ENCODE results near the gene ELFN1.

ELFN1 gene

GRCh38 chr7:1650363-1651030 lies 19.6 kb upstream of the ELFN1 start:
- H3F3A ChIP-seq (ENCODE audit: low read depth), result no peaks in the 10 kb centered on the region
- TF ChIP-seq CTCF (conservative IDR thresholded peaks at IDR 0.05; ENCODE audit: low read length) (no peak), EZH2phosphoT487 (IDR thresholded peaks at IDR 0.05; ENCODE audit: borderline replicate concordance) (no peak)
- no peaks in the 10 kb centered on the region for H3K9me2 ChIP-seq (replicated peaks; ENCODE audit: low read depth, low read length)
- no peaks in the 10 kb centered on the region for H4K20me1 ChIP-seq (ENCODE audit: insufficient read depth, low read length, poor library complexity, severe bottlenecking)
- H3K27me3 ChIP-seq (ENCODE audit: insufficient read depth, low read length, poor library complexity, severe bottlenecking), result no peaks in the 10 kb centered on the region
- no peaks in the 10 kb centered on the region for H3K36me3 ChIP-seq (ENCODE audit: insufficient read depth, low read length)
- no peaks in the 10 kb centered on the region for H3K9me3 ChIP-seq (ENCODE audit: insufficient read depth, low read depth, low read length)
- no peak overlapping the region for H3K9ac ChIP-seq (ENCODE audit: low read depth, low read length, poor library complexity, severe bottlenecking)
- H3K4me2 ChIP-seq (ENCODE audit: low read depth, low read length, poor library complexity, severe bottlenecking), result no peak overlapping the region
- H3K79me2 ChIP-seq (ENCODE audit: insufficient read depth, low read length), result no peaks in the 10 kb centered on the region
- no peak overlapping the region for H2AFZ ChIP-seq (ENCODE audit: low read length)
- no peak overlapping the region for H3K4me3 ChIP-seq (ENCODE audit: low read length, poor library complexity, severe bottlenecking)
- no peaks in the 10 kb centered on the region for H3K4me1 ChIP-seq (ENCODE audit: insufficient read depth, low read length, poor library complexity, severe bottlenecking)

GRCh38 chr7:1651031-1651446 lies 19.0 kb upstream of the ELFN1 start:
- Histone ChIP-seq H3K9ac (ENCODE audit: low read depth, low read length, poor library complexity, severe bottlenecking) (no peak overlapping the region), H3K4me2 (ENCODE audit: low read depth, low read length, poor library complexity, severe bottlenecking) (no peak overlapping the region), H3K9me3 (ENCODE audit: insufficient read depth, low read depth, low read length) (no peaks in the 10 kb centered on the region), H3K79me2 (ENCODE audit: insufficient read depth, low read length) (no peaks in the 10 kb centered on the region), H2AFZ (ENCODE audit: low read length) (no peak overlapping the region; the same call in 1 of the 2 replicates), H3K36me3 (ENCODE audit: insufficient read depth, low read length) (no peaks in the 10 kb centered on the region), H3F3A (ENCODE audit: low read depth) (no peaks in the 10 kb centered on the region), H4K20me1 (ENCODE audit: insufficient read depth, low read length, poor library complexity, severe bottlenecking) (no peaks in the 10 kb centered on the region), H3K4me3 (ENCODE audit: low read length, poor library complexity, severe bottlenecking) (no peak overlapping the region), H3K9me2 (replicated peaks; ENCODE audit: low read depth, low read length) (no peaks in the 10 kb centered on the region), H3K27me3 (ENCODE audit: insufficient read depth, low read length, poor library complexity, severe bottlenecking) (no peaks in the 10 kb centered on the region), H3K4me1 (ENCODE audit: insufficient read depth, low read length, poor library complexity, severe bottlenecking) (no peaks in the 10 kb centered on the region)
- no peak for TF ChIP-seq CTCF (conservative IDR thresholded peaks at IDR 0.05; ENCODE audit: low read length)
- TF ChIP-seq EZH2phosphoT487 (IDR thresholded peaks at IDR 0.05; ENCODE audit: borderline replicate concordance), result no peak

- no peaks in the 10 kb centered on the region for H3K36me3 ChIP-seq (ENCODE audit: insufficient read depth, low read length)
- no peaks in the 10 kb centered on the region for H3K79me2 ChIP-seq (ENCODE audit: insufficient read depth, low read length)
- no peak overlapping the region for H3K4me3 ChIP-seq (ENCODE audit: low read length, poor library complexity, severe bottlenecking)
- TF ChIP-seq CTCF (conservative IDR thresholded peaks at IDR 0.05; ENCODE audit: low read length) (no peak), EZH2phosphoT487 (IDR thresholded peaks at IDR 0.05; ENCODE audit: borderline replicate concordance) (no peak)
- H2AFZ ChIP-seq (ENCODE audit: low read length), result no peak overlapping the region
- no peaks in the 10 kb centered on the region for H3K9me3 ChIP-seq (ENCODE audit: insufficient read depth, low read depth, low read length)
- no peaks in the 10 kb centered on the region for H3K9me2 ChIP-seq (replicated peaks; ENCODE audit: low read depth, low read length)
- H3K9ac ChIP-seq (ENCODE audit: low read depth, low read length, poor library complexity, severe bottlenecking), result no peak overlapping the region
- no peaks in the 10 kb centered on the region for H3K27me3 ChIP-seq (ENCODE audit: insufficient read depth, low read length, poor library complexity, severe bottlenecking)
- no peaks in the 10 kb centered on the region for H4K20me1 ChIP-seq (ENCODE audit: insufficient read depth, low read length, poor library complexity, severe bottlenecking)
- H3F3A ChIP-seq (ENCODE audit: low read depth), result no peaks in the 10 kb centered on the region
- H3K4me1 ChIP-seq (ENCODE audit: insufficient read depth, low read length, poor library complexity, severe bottlenecking), result no peaks in the 10 kb centered on the region
- no peak overlapping the region for H3K4me2 ChIP-seq (ENCODE audit: low read depth, low read length, poor library complexity, severe bottlenecking)
Measured at GRCh38 chr7:1651891-1652290, 18.2 kb upstream of the ELFN1 start.

Data from Loucy (cell line).